Fibroblast of skin of left quadriceps (primary cell): ENCODE results near the gene CGNL1.

Experiments
- DNase-seq, 2 experiments: peaks; one replicate each; pipeline ENCODE4 v3.0.0-alpha.2; 2013; ENCODE audit warnings: low read depth in 2 of 2

CGNL1 gene

DNA sequence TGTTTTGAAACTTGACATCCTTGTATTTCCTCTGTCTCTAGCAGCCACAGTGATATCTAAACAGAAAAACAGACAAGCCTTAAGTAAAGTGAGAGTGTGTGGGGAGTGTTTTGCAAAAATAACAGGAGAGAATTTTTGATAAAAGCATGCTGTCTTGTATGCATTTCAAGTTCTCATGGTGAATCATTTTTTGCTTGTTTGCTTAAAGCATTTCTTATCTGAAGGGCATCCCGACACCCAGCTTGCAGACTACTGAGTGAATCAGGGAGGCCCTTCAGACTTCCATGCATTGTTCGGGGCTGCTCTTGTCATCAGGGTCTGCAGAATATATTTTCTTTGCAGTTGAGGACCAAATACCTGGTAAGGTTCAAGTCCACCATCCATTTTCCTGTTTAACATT is 8.5 kb downstream of the CGNL1 start:
- DNase-seq: no peak

DNA sequence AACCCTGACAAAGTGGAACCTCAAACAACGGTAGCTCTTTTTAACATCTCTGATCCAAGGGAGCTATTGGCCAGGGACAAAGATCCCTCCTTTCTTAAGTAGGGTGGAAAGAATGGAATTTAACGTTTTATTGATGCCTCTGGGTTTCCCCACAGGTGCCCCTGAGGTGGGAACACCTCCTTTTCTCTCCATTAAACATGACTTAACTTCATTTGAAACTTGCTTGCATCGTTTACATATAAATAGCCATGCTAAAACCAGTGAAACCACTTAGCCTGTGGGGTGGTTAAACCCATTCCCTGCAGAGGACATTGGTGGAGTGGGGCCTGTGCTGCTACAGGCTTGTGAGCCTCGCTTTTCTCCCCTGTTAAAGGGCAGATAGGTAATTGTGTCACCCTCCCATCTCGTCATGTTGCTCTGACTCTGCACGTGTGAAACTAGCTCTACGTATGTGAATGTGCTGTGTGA is 9.7 kb downstream of the CGNL1 start:
- no peak for DNase-seq

DNA sequence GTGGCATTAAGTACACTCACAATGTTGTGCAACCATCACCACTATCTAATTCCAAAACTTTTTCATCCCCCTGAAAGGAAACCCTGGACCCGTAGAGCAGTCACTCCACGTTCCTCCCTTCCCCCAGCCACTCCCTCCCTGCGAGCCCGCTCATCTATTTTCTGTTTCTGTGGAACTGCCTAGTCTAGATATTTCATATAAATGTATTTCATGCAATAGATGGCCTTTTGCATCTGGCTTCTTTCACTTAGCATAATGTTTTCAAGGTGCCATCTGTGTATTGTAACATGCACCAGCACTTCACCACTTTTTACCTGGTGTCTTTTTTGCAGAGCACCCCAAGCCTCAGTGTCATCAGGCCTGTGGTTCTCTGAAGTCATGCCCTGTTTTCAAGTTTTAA is 10.7 kb downstream of the CGNL1 start:
- DNase-seq: no peak

DNA sequence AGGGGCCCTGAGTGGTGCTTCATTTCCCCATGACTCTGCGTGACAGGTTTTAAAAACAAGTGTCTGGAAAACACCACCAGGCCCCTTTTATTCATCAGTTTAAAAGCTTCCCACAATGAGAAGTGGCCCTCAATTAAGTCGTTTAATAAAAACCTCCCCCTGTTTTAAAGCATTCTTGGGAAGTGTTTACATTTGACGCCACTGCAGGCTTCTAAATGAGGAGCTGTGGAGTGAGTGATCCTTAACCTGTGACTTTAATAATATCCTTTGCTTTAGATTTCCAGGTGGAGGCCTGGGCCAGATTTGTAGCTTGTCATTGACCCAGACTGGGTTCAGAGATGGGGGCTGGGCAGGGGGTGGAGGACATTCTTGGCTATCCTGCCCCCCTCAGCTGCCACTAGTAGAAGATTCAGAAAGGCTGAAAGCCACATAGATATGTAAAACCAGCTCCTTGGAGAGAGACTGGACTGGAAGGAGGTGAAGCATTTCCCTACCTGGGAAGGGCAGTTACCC is 11.3 kb downstream of the CGNL1 start:
- no peak for DNase-seq

DNA sequence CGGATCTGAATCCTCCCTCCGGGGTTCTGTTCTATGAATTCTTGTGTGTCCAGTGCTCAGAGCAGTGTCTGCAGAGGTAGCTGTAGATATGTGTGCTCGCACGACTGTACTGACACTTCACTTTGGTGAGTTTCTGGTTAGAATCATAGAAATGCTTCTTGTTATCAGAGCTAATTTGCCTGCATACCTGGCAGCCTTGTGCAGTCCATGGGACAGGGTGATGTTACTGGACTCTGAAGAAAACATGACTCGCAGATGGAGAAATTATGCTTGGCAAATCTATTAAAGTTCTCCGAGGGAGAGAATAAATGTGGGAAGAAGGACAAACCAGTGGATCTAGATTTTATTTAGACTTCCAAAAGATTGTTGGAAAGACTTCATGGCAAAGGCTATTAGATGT is 12.2 kb downstream of the CGNL1 start:
- no peak for DNase-seq

DNA sequence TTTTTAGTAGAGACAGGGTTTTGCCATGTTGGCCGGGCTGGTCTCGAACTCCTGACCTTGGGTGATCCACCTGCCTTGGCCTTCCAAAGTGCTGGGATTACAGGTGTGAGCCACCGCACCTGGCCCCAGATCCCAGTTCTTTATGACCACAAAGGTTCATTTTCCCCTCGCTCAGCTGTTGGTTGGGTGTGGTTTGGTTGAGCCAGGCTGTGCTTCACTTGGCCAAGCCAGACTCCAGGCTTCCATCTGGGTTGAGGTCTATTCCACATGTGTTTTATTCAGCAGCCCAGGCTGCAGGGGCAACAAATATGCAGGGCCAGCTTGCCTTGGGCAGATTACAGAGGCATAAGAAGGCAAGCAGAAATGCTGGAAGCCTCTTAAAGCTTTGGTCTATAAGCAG is 13.7 kb downstream of the CGNL1 start:
- DNase-seq: no peak

DNA sequence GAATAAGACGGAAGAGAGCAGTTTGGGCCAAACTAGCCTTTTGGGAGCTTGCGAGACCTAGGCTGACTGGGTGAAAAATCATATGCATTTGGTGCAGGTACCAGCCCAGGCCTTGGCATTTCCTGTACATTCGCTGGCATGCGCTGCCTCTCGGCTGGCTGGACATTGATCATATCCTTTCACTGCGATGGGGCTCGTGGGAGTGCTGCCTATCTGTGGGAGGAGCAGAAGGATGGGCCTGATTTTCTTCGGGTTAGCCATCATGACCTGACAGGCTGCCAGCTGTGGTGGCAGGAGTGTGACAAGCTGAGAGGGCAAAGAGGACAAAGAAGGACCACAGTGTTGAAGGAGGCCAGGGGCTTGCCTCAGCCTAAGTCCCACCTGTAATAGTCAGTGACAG is 14.3 kb downstream of the CGNL1 start:
- DNase-seq: no peak

DNA sequence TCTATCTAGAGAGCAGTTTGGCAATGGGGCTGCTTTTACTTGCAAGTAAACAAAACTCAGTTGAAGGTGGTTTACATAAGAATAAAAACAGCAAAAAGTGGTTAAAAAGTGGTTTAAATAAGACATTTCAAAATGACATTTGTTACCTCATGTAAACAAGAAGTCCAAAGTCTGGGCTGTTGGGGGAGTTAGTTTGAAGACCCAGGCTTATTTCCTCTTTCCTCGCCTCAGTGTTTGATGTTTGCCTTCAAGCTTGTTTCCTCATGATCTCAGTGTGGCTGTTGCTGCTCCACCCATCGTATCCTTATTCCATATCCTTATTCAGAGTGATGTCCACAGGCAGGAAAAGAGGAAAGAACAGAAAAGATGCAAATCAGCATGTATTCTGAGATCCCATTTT is 15.2 kb downstream of the CGNL1 start:
- no peak for DNase-seq

DNA sequence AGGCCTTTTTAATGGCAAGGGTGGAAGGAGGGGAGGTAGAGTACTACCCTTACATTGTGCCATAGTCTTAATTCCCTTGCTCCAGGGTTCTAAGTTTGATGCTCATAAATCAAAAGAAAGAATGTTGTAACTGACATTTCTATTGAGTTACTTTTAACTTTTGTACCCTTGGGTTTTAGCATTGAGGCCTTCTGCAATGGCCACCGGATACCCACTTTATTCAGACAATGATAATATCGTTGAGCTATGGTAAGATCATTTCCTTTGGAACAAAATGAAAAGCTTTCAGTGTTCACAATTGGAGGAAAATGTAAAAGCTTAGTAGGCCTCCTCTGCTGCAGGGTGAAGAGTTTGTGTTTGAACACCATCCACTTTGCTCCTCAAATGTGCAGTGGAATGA is 16.8 kb downstream of the CGNL1 start:
- DNase-seq: no peak

DNA sequence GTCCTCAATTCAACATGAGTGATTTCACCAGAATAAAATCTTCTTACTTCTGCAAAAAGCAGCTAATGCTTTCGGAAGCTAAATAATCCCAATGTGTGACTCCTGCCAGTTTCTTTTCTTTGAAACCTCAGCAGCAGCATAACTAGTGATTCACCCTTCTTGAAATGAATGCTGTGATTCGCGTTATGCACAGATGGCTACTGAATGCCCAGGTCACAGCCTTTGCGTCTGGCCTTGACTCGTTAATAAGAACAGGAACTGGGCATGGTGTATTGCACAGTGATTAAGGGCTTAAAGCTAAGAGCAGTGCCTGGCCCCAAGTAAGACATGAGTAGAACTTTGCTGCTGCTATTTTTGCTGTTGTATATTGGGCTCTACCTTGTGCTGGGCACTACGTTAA is 19.0 kb downstream of the CGNL1 start:
- DNase-seq: peak; percentile 25 to 31

DNA sequence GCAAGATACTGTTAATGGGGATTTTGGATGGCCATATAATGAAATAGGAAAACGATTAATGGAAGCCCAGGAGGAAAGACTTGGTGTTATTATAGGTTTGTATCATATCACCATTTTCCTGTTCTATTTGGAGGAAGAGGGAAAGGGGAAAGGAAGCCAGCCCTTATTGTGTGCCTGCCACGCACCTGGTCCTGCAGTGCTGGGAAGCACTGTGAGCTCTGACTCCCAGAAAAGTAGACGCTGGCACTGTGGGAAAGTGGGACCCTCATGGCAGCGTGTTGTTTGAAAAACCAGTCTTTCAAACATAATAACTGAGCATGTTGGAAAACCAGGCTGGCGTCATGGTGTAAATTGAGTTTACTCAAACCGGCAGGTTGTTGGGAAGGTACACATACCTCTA is 22.0 kb downstream of the CGNL1 start:
- no peak for DNase-seq

DNA sequence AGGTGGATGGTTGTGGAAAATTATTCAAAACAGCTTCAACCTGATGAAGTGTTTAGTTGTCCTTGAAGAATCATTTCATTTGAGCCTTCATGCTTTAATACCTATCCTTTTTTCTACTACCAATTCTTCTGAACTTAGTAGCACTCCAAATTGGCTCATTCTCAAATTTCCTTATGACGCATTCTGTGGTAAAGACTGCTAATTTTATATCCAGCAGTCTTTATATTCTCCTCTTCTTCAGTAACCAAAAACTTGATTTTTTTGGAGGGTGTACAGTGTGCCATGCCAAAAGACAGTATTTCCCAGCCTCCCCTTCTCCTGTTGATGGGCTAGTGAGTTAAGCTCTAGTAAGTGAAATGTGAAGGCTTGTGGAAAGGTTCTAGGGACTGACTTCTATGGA is 25.2 kb downstream of the CGNL1 start:
- no peak for DNase-seq

DNA sequence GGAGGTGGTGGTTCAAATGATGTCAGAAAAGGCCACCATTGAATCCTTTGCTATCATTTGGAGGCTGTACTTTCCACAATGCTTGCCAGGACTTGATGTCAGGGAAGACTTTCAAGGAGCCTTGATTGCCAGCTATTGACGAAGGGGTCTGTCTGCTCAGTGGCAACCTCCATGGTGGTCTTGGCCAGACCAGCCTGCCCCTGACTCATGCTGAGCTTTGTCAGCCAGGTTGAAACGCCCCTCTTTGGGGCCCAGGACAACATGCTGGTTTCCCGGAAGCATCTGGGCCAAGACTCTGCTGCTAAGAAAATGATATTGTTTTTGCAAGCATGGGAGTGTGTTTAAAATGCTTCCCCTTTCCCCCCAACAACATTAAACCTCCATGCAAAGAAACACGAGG is 26.7 kb downstream of the CGNL1 start:
- DNase-seq: no peak

DNA sequence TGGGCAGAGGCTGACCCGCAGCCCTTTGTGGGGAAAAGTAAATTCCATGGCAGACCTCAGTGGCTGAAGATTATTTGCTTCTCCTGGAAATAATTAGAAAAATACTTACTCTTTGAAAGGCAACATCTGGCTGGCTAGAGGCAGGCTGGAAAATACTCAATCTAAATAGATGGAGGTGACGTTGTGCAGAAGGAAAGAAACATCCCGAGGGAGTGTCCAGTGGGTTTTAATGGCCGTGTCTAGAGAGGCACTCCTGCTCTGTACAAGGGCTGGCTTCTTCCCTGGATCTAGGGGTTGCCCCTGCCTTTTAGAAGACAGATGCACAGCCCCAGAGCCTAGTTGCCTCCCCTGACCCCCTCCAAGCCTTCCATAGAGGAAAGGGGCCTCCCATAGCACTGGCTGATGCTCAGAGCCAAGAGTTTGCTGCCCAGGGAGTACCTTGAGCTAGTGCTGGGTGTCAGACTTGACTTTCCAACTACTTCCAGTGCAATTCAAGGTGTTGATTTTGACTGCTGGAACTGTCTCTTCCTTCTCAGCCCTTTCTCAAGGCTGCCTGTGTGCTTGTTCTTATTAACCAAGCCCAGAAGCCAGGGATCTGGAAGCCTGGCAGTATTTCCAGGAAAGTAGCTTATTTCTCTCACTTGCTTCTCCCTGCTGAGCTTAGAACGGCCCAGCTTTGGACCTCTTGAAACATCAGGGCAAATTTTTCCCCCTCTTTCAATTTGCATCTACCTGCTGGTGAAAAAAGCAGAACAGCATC is 27.4 kb downstream of the CGNL1 start:
- no peak for DNase-seq

DNA sequence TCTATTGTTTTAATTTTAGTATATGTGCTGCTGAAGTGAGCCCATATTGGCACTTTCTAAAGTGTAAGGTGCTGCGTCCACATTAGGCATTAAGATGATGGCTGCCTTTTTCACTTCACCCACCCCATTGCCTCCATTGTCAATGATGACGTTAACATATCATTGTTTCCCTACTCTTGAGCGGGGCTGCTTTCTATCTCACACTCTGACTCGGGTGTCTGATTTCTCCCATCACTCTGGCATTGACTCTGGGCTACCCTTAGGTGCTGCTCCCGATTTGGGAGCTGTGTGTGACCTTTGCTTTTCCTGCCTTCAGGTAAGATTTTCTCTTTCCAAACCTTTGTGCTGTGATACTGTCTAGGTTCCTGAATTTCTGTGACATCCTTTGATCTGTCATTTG is 28.8 kb downstream of the CGNL1 start:
- DNase-seq: no peak

DNA sequence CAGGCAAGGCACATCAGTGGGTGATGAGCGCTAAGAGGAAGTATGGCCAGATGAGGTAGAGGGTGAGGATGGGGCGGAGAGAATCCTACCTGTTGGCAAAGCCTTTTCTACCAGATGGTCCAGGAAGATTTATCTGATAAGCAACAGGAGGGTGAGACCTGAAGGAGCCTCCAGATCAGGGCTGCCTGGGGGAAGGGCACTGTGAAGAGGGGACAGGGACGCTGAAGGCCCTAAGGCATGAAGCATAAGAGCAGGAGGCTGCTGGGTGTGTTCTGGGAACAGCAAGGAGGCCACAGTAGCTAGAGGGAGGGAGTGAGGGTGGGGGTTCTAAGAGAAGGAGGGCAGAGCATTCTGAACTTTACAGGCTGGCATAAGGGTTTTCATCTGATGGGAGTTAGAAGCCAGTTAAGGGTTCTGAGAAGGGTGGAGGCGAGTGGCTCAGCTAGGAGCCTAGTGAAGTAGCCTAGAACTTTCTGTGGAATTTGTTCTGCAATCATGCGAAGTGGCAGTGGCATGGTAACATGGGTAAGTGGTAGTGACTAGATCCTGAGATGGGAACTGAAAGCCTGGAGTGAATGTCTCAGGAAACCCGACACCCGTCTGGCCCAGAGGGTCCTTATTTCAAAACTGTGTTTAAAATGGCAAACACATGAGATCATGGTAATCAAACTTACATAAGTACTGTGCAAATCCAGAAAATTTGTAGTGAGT is 29.9 kb downstream of the CGNL1 start:
- no peak for DNase-seq

DNA sequence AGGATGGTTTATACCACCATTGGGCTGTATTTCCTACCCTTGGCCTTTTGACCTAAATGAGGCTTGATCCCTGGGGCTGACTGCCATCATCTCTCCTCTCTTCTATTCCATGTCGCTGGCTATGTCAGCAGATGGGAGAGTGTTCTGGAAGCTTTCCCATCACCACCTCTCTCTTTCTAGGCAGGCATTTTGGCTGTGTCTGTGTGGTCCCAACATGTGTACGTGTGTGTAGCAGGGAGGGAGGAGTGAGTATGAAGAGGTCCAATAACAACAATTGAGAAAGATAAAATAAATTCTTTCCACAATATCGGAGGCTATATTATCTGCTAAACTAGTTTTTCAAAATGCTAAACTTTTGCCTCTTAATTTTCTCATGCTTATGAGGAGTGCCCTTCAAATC is 34.1 kb downstream of the CGNL1 start:
- DNase-seq: no peak

DNA sequence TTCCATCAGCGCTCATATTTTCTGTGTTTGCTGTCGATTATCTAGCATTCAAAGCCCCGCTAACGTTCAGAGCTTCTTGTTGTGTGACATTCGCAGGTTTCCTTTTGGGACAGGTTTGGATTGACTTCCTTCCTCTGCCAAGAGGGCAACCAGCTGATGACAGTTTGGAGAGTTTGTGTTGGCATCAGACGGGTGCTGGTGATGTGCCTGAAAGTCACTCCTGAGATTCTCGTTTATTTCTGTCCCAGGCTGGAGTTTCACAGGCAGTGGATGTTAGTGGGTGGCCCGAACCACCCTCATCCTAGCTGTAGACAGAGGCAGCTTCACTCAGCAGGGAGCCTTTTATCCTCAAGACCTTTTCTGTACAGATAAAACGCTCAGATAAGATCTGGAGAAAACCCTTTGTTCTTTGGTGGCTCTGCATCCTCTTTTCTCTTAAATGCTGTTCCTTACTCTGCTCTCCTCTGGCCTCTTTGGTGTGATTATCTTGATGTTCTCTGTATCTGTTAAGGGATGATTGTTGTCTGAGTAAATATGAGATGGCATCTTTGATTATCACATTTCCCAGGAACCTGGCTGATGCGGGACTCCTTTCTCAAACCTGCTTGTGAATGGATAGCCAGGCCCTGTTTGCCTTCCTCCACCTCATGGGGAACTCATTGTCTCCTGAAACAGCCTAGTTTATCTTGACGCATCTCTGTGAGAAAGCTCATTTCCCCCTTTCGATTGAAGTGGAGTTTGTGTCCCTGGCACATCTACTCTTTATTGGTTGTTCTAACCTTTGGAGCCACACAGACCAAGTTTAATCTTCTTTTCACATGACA is 35.9 kb downstream of the CGNL1 start:
- no peak for DNase-seq

DNA sequence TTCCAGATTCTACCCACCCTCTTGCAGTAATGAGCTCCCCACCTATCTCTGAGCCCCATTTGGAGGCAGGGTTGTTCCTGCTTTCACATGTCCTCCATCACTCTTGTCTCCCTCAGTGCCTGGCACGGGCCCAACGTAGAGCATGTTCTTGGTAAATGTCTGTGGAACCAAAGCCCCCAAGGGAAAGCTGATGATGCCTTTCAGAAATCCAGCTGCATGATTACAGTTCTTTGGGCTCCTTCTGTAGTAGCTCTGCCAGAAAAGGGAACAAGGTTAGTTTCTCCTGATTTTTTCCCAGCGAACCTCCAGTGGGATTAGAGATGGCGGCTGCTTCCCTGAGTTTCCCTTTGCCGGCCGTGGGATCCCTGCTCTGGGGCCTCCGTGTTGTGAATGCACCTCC is 39.3 kb downstream of the CGNL1 start:
- DNase-seq: no peak

DNA sequence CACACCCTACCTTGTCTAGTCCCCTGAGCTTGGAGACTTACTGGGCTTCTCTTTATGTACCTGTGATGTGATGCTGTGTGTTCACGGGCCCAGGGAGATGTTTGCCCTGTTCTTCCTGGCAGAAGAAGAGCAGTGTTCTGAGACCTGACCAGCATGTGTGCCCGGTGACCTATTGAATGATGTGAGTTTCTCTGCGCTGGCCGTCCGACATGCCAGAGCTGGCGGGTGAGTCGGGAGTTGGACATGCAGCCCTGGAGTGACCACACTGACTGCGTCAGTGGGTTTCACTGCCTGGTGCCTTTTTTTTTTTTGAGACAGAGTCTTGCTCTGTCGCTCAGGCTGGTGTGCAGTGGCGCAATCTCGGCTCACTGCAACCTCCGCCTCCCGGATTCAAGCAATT is 42.3 kb downstream of the CGNL1 start:
- DNase-seq: no peak

DNA sequence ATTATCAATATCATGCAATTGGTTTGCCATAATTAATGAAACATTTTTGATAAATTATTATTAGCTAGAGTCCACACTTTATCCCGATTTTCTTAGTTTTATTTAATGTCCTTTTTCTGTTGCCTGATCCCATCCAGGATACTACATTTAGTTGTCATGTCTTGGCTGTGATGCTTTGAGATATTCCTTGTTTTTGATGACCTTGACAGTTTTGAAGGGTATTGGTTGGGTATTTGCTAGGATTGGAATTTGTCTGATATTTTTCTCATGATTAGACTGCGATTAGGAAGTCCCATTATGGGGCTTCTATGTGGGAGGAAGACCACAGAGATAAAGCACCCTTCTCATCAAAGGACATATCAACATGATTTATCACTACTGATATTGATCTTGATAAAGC is 43.0 kb downstream of the CGNL1 start:
- DNase-seq: no peak

DNA sequence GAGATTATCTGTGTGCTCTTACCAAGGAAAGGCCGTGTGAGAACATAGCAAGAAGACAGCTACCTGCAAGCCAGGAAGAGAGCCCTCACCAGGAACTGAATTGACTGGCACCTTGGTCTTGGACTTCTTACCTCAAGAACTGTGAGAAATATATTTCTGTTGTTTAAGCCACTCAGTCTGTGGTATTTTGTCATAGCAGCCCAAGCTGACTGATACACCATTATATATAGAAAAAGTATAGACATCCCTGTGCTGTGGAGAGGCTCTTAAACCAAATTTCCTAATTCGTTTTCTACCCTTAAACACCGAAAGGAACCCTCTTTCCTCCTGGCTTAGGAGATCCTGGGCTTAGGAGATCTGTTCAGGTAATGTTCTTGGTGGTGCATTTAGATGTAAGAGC is 44.8 kb downstream of the CGNL1 start:
- DNase-seq: no peak
